ENCODE results near the gene IL16.

IL16 gene

GRCh38 chr15:81258455-81258854 lies 61.8 kb downstream of the IL16 start:
- no peak for DNase-seq

DNA sequence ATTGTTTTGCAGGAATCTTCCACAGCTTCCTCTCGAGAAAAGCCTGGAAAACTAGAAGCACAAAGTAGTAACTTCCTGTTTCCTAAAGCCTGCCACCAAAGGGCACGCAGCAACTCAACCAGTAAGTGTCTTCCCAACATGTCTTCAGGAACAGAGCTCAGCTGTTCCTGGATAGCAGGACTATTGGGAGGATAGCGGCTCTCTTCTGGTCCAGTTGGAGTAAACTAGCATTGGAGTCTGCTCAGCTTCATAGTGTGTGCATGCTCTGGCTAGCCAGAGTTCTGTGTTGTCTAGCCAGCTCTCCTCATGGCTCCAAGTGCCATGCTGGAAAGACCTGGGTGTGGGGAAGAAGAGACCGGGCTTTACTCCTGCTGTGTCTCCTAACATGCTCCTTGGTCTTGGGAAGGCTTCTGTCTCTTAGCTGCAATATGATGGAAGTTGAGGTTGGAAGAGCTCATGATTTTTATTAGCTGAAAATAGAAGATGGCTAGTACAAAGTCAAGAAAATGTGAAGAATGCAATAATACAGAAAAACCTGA lies 63.1 kb downstream of the IL16 start:
- DNase-seq = no peak

GRCh38 chr15:81261172-81261811 lies 64.6 kb downstream of the IL16 start:
- DNase-seq = no peak

GRCh38 chr15:81263477-81263876 lies 66.8 kb downstream of the IL16 start:
- DNase-seq = no peak

DNA sequence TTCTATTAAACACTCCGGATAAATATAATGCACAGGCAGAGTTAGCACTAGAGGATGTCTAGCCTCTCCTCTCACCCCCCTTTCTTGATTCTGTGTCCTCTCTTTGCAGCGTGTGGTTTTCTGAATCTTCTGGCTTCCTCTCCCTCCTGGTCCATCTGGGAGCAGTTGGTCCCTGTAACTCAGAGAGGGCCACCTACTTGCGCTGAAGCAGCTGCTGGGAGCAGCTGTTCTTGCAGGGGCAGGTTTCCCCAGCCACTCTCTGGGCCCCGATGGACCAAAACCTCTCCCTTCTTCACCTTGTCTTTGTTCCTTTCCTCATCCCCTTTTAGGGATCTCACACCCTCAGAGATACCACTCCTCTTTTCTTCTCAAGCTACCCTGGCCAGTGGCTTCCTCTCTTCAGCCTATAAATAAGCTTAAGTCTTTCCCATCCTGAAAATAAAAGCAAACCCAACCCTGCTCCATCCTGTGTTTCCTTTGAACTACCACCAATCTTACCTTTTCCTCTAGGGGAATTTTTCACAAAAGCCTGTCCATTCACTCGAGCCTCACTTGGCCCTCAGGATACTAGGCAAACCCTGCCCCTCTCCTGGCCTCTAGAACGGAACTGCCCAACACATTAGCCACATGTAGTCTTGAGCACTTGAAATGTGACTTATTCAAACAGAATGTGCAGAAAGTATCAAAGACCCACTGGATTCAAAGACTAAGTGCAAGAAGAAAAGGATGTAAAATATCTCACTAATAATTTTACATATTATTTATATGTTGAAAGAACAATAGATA lies 67.6 kb downstream of the IL16 start:
- no peak for DNase-seq

DNA sequence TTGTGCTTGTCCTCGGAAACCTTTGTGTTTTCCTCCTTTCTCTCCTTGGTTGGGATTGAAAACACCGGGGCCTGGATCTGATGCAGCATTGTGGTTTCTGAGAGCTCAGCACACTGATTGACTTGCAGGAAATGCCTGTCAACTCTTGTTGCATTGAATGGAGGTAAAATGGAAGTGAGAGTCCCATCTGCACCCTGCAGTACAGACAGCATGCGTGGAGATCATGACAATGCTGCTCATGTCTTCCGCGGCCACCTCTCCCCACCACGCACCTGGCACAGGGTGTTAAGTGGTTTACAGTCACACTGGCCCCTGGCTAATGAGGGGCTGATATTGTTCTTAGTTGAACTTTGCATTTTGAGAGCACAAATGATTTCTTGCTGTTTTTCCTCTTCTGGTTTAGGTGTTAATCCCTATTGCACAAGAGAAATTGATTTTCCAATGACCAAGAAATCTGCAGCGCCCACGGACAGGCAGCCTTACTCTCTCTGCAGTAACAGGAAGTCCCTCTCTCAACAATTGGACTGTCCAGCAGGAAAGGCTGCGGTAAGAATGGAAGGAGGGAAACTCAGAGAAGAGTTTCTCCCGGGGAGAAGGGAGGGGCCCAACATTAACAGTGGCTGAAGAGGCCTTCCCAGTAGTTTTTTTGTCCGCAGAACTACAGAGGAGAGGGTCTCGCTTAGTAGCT lies 68.7 kb downstream of the IL16 start:
- no peak for DNase-seq

- DNase-seq = peak; percentile 80 to 82
Observed at GRCh38 chr15:81265944-81266775, 69.5 kb downstream of the IL16 start.

GRCh38 chr15:81268340-81268739 lies 71.7 kb downstream of the IL16 start:
- DNase-seq = no peak

GRCh38 chr15:81268881-81269601 lies 72.4 kb downstream of the IL16 start:
- no peak for DNase-seq

GRCh38 chr15:81270188-81270587 lies 73.5 kb downstream of the IL16 start:
- no peak for DNase-seq

DNA sequence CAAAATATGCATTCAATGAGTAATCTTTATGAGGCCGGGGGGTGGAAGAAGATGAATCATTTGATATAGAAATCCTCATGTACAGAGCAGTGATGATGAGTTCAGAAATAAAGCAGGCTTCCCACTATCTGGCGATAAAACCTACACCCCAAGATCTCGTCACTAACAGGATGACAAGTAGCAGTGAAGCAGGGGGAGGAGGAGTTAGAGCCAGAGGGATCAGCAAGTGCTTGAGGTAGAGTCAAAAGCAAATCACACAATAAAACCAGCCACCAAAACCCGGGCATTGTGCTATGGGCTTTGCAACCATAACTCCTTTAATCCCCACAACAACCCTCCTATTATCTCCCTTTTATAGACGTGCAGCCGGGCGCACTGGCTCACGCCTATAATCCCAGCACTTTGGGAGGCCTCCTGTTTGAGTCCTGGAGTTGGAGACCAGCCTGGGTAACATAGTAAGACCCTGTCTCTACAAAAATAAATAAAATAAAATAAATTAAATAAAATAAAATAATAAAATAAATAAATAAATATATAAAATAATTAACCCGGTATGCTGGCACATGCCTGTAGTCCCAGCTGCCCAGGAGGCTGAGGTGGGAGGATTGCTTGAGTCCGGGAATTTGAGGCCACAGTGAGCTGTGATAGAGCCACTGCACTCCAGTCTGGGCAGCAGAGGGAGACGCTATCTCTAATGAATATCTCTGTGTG lies 74.3 kb downstream of the IL16 start:
- no peak for DNase-seq

DNA sequence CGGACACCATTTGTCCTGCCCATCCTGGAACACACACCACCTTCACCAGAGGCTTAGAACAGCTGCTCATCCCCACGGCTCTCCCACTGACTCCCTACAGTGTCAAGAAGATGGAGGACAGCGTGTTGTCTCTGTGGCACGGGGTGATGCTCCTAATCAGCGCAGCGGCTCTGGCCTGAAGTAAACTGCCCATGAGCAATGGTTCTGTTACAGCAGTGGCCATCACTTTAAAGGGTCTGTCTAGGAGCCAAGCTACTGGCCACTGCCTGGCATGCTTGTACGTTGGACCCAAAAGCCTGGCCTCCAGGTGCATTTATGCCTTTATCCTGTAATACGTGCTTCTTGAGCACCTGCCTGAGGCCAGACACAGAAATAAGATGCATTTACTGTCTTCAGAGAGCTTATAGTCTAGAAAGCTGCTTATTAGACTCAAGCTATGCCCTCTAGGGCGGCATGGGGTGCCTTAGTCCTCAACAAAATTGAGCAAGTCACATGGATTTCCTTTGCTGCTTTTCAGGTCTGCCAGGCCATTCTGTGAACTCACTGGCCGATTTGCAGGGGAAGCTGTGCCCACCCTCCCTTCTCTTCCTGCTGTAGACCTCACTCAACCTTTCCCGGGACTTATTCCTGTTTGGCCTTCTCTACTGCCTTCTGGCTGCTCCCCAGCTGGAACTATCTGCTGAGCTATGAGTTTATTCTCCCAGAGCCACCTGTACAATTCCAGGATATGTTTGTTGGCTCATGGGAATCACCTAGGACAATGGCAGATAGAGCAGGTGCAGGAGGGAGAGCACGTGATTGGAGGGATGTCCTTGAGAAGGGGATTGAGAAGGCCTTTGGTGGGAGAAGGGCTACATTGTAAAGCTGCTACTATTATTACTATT lies 75.3 kb downstream of the IL16 start:
- DNase-seq = no peak

- DNase-seq = no peak
Observed at GRCh38 chr15:81273200-81273599, 76.5 kb downstream of the IL16 start.

DNA sequence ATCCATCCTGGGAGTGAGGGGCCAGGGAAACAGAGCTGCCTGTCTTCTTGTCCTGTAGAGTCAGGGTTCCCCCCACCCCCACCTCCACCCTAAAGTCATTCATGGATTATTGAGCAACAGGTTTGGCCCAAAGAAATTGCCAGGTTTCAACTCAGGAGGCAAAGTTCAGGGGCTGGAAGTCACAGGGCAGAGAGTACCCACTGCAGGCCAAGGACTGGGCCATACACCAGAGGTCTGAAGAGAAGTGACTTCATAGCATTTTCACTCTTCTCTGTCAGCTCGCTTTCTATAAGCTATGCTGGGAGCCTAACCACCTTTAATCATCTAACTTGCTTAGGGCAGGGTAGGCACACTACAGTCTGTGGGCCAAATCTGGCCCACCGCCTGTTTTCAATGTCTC lies 77.2 kb downstream of the IL16 start:
- DNase-seq = no peak

- DNase-seq = no peak
Observed at GRCh38 chr15:81274255-81274654, 77.6 kb downstream of the IL16 start.

GRCh38 chr15:81274931-81275707 lies 78.4 kb downstream of the IL16 start:
- DNase-seq = peak; percentile 75 to 77

DNA sequence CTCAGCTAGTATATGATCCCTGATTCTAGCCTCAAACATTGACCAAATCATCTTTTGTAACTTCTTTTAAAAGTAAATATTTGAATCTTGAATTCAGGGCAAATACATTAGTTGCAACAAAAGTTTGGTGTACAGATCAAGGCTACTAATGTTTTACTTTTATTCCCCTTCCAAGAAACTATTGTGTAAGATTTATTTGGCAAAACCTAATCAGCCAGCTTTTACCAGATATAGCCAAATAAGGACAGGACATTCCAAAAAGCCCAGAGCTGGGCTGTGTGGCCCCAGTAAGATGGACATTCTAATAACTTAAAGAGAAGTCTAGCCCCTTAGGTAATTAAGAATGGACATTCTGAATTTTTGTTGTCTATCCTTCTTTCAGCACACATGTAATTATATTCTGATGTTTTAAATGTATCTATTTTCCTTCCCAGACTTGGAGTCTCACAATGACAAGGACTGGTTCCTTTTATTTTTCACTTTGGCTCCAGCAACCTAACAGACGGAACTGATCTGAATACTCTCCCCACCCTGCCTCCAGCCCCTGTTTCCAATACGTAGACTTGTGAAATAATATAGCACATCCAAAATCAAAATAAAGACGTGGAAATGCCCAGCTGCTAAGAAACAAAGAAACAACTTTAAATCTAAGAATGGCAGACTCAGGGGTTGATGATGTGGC lies 79.2 kb downstream of the IL16 start:
- DNase-seq = no peak

DNA sequence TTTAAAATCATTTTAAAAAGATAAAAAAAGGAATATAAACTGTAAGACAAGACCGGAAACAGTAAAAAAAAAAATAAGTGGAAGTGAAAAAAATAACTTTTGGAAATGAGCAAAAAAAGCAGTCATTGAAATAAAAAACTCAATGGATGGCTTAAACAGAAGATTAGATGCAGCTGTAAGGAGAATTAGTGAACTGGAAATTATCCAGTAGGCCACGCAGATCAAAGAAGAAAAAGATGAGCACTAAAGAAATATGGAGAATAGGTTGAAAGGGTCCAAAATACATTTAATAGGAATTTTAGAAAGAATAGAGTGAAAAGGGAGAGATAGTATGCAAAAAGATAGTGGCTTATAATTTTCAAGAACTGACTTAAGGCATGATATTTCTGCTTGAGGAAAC lies 80.3 kb downstream of the IL16 start:
- no peak for DNase-seq

DNA sequence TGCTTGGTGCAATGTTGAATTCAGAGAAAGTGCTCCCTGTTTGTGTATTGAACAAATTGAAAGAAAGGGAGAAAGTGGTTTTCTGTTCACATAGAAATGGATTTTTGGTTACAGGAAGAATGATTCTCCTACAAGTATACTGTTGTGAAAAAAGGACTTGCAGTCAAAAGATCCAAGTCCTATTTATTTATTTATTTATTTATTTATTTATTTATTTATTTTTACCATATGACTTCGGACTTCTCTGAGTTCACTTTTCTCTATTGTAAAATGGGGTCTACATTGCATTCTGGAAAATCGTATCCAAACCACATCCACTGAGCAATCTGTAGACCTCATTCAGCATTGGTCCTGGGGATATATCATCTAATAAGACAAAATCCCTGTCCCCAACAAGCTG lies 81.2 kb downstream of the IL16 start:
- DNase-seq = no peak

Measured in stimulated activated CD4-positive, alpha-beta T cell treated with anti-CD3 and anti-CD28 coated beads, Interleukin-4, amount 100 ng/mL, for 4 hours (primary cell).